IPS-NIHi7 (cell line): ENCODE results near the gene SLX4IP.

ENCODE experiments used
- DNase-seq: peaks from one replicate; pipeline ENCODE4 v3.0.0; 2012; ENCODE audit warnings: mixed read lengths; ENCODE audit errors: extremely low spot score

Gene SLX4IP

DNA sequence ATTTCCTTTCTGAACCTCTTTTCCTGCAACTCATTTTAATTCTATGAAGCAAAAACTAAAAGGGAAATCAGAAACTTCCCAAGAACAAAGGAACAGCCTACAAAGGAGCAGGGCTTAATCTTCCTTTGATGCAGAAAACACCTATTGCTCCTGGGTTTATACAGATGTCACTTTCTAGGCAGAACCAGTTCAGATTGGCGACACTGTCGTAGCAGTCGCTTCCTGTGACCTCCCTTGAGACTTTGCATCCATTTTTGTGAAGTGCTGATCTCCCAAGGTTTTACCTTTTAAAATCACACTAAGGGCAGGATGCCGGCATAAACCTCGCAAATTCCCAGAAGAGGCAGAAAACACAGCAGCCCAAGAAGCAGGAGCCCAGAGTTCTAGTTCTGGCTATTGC lies 198.6 kb downstream of the SLX4IP start:
- DNase-seq, result no peak

DNA sequence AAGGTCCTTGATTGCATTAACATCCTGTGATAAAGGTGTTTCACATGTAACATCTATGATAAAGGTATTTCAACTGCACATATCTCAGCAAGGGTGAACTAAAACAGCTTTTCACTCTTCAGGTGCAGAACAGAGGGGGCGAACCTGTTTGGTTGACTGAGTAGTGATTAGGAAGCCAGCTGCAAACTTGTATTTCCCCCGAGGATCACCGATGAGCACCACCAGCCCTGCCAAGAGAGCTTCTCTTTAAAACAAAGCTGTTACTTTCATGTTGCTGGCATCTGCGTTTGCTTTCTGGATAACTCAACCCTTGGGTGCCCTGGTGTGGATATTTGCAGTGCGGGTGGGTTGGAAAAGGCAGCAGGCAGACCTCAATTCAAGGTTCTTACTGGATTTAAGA lies 199.1 kb downstream of the SLX4IP start:
- DNase-seq, result no peak

DNA sequence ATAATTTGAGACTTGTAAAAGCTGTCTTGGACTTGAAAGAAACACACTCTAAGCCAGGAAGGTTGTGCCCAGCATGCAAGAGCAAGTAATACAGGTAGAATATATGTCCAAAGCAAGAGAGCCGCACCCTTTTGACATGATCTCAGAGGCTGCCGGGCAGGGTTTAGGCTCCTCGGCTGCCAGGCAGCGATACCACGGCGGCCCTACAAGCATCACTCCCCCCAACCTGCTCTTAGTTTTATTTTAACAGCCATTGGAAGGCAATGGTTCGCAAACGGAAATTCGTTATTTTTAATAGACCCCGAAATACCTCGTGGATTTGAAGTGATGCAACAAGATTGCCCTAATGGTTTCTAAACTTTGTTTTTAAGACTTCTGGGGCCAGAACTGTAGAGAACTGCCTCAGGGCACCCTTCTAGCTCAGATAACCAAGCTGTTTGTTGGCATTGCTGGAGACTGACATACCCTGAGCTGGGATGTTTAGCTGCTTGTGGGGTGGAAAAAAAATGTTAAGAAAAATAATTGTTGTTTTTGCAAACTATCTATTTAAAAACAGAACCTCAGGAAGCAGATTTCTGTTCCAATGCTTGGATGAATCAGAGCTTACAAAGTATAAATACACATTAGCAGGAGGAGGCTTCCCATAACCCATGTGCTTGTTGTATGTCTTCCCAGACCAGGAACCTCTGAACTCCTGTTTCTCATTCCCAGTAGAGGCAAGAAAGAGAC lies 199.7 kb downstream of the SLX4IP start:
- DNase-seq, result no peak

DNA sequence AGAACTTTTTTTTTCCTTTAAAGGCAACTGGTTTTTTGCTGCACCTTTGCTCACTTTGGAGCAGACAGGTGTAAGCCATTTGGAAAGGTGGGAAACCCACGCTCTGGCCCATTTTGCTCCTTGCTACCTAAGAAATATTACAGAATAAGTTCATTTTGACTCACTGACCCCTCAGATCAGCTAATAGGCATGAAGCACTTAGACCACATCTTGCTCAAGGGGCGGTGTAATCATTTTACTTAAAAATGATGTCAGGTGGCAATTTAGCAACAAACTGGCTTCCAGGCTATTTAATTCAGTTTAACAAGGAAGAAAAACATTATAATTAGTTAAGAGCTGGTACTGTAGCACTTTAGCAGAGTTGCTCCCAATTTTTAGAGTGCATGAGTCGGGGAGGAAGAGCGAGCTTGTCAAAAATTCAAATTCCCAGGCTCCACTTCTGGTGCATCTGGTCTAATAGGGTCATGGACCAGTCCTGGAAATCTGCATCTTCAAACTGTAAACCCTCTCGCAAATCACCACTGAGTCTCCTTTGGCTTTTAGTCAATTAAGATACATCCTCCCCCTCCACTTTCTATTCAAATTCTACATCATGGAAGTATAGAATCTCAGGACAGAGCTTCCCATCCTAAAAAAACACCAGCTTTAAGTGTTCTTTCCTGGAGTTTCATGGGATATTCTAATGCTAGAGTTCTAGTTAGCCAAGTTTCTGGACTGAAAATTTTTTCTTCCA lies 200.5 kb downstream of the SLX4IP start:
- DNase-seq, result no peak

DNA sequence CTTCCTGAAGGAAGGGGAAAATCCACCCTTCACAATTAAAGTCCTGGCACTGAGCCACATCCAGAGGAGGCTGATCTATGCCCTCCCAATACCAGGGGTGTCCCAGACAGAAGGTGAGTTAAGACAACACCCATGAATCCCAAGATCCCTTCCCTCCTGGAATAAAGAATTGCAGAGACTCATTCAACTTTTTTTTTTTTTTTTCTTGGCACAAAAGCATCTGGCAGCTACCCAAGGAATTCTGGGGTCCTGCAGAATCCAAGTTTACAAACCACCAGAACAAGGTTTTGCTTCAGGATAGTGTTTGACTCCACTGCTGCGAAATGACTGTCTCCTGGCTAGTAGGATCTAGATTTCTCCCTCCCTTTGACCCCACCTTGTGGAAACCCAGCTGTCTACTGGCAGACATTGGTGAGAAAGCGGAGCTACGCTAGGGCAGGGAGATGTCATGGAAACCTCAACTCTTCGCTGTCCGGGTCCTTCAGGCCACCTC lies 201.3 kb downstream of the SLX4IP start:
- no peak for DNase-seq

DNA sequence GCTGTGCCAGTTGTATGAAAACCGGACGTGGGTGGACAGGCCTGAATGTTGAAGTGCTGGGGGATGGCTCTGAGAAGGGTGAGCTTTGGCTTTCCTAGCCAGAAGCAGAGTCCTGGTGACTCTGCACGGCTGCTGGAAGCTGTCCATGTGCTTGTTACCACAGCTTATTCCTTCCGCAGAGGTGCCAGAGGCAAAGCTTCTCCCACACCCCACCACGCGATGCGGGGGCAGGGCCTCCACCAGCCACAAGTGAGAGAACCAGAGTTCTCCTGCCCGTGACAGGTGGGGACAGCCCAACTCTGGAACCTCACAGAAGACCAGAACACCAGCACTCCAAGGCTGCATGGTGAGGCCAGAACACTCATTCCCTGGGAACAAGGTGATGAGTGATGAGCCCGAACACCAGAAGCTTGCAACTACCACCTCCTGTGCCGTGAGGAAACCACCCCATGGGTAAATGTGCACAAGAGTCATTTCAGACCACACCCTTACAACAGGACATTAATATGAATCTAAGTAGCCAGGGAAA lies 202.0 kb downstream of the SLX4IP start:
- DNase-seq, result no peak

DNA sequence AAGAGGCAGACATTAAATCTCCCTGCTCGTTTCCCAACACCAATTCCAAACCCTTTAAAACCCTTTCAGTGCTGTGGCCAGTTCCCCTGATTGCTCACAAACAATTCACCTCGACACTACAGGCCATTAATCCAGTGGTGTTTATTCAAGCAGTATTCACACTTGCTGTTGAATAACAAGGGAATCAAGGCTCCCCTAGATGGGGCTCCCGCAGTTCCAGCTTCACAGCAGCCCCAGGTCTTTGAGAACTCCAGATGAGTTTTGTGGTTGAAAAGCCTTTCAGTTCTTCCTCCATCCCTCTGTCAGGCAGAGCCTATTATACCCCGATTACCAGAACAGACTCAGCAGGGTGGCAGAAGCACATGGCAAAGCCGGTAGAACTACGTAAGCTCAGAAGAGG lies 202.5 kb downstream of the SLX4IP start:
- DNase-seq, result peak; percentile 72

DNA sequence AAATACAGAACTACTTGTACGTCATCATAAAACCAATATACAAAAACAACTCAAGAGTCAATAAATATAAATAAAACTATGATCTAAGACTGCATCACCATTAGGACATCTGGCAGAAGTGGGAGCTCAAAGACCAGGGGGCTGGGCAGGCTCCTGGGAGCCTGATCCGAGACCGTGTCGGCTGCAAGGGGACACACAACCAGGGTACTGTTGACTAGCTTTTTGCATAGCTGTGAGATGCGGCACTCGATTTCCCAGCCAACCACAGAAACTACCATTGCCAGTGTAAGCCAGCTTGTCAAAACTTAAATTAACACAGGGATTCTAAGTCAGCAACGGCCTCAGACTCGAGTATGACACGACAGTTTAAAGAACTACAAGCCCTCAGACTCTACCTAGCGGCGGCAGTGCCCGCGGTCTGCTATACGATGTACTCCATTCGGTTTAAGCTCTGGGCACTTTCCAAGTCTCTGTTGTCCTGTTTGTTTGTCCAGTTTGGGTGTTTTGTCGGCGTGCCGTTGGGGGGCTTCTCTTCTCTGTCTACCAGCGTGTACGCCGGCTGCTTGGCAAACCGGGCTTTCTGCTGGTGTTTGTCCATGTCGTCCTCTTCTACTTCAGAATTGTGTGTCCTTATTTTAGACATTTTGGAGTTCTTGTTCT lies 204.1 kb downstream of the SLX4IP start:
- no peak for DNase-seq

DNA sequence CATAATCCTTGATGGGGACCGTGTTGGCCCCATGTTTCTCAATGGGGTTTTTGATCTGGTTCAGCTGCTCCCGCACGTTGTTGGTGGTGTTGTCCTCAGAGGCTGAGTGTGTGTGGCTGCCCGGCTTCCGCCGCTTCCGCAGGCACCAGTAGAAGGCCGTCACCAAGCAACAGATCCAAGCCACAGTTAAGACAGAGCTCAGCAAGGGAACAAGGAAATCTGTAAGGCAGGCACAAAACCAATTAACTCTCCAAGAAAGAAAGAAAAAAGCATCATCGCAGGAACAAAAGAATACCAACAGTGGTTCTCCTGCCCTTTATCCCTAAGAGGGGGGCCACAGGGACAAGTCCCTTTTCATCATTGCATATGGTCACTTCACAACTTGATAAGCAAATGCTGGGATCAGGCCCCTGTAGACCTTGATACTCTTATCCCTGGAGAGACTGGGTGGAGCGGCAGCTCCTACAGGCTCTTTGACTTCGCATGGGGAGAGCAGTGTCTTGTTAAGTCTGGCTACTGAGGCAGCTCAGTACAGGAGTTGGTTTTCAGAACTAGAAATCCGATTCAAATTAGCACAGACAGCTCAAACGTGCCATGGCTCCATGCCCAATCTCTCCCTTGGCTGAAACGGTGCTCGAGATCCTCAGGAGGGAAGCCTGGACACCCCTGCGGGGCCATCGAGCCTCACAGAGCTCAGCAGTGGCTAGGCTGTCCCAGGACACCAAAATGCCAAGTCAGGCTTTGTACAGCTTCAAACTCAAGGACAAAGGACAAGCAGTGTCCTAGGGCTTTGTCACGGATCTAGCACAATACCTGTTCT lies 204.8 kb downstream of the SLX4IP start:
- DNase-seq, result no peak

DNA sequence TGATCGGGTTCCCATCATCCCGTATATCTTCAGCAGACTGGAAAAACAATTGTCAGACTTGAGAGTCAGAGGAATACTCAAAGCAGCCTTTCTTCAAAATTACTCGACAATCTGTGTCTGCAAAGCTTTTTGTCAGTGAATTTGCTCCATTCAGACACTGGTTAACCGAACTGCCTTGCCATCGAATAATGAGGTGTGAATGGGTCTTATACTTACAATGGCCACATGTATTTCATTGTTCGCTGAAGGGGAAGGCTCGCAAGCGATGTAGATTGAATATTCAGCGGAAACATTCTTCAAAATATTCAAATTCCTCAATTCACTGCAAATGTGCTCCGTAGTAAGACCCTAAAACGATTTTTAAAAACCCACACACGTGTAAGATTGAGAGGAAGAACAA lies 205.8 kb downstream of the SLX4IP start:
- no peak for DNase-seq

DNA sequence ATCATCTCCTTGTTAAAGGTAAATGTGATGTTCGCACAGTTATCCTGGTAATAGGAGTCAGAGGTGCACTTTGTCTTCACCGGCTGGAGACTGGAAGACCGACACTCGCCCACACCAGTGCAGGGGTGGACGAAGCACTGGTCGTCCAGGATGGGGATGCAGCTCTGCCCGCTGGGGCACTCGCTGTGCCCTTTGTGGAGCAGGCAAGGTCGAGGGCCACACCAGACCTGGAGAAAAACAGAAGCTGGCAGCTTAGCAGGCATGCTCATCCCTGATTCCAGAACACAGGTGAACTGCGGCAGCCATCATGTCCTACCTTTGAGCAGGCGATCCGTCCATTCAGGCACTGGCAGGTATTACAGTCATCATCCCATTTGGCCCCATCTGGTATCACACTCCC lies 206.4 kb downstream of the SLX4IP start:
- DNase-seq, result no peak

DNA sequence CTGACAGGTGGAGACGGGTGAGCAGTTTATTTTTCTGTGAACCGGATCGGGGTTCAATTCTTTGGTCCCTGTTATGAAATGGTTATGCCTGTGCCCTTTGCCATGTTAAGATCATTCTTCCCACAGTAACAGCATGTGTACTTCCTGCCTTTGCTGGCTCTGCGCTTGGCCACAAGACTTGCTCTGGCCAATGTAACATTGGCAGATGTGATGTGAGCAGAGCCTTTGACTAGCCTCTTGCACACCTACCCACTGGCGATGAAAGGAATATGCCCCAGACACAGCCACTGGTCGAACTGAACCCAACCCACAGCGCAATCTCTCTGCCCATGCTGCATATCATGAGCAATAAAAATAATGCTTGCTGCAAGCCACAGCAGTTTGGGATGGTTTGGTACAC lies 206.8 kb downstream of the SLX4IP start:
- no peak for DNase-seq

DNA sequence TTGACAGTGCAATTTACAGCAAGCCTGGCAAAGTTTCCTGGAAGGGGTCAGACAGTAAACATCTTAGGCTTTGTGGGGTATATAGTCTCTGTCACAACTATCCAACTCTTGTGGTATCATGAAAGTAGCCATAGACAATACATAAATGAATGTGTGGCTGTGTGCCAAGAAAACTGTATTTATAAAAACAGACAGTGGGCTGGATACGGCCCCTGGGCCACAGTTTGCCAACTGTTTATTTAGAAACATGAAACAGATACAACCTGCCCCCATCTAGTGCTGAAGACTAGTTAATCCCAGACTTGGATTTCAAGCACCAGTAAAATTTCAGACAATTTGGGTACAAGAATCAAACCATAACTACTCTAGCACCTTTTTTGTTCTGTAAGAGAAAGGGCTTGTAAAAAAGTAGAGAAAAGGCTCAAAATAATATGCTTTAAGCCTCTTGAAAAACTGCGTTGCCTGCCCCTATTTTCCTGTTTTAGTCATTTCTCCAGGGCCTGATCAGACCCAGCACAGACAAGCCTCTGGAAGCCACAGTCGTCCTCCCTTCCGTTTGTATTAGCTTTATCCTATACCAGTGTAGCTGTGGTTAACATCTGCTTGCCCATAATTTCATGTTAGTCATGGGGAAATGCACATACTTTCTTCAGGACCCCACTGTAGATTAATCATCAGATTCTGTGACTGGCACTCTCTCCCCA lies 207.9 kb downstream of the SLX4IP start:
- DNase-seq, result no peak

DNA sequence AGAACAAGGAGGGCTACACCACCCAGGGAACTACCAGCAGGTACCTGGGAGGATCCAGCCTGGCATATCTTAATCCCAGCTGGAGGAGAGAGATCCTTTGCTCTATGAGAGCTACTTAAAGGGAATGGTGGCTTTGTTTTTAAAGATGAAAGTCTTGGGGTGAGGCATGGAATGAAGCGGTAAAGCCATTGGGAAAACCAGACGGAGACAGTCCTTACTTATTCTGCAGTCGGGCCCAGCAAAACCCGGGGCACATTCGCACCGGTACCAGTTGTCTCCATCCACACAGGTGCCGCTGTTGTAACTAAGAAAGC lies 208.4 kb downstream of the SLX4IP start:
- DNase-seq, result no peak

DNA sequence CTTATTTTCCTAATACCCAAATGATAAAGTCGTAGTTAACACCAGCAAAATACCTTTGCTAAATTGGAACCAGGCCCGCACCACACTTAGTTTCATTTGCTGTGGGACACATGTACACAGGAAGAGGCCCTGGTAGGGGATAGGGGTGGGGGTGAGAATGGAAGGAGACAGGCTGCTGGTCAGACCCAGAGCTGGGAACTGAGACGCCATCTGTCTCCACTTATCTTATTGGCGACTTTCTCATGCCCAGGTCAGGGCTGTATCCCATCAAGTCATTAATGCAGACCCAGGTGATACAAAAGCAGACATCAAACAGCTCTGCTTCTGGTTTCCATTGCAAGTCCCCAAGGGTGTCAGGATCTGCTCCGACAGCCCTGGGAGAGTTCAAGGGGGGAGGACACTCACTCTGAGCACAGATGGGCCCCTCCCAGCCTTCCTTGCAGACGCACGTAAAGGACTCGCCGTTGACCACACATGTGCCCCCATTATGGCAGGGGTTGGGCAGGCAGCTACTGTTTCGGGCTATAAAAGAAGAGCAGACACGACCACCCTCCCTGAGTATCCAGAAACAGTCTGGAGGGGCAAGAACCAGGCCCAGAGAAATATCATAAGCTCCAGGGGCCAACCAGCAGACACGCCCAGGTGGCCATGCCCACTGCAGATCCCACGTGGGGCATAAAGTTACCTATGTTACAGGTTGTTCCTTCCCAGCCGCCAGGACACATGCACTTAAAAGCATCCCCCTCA lies 209.5 kb downstream of the SLX4IP start:
- no peak for DNase-seq

DNA sequence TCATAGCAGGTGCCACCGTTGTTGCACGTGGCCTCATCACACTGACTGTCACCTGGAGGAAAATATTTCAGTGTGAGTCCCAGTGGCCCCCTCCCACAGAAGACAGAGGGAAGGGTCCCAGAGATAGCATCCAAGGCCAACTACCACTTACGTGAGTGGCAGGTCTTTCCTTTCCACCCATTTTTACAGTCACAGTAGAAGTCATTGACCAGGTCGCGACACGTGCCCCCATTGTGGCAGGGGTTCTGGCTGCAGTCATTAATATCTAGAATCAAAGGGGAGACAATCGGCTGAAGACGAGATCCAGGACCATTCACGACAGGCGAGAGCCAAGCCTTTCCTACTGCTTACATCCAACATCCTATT lies 210.1 kb downstream of the SLX4IP start:
- no peak for DNase-seq

DNA sequence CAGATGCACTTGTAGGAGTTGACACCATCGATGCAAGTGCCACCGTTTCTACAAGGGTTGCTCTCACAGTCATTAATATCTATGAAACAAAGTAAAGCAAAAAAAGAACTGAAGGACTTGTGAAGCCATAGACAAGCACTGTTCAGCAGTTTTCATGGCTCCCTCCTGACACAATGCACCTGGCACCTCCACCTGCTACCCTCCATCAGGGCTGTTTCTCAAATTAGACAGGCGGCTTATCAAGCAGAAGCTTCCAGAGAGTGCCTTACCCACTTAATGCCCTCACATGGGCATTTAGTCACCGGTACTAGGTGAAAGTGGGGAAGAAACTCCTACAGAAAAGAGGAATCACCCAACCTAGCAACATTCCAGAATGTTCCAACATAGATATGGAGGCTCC lies 210.9 kb downstream of the SLX4IP start:
- no peak for DNase-seq

DNA sequence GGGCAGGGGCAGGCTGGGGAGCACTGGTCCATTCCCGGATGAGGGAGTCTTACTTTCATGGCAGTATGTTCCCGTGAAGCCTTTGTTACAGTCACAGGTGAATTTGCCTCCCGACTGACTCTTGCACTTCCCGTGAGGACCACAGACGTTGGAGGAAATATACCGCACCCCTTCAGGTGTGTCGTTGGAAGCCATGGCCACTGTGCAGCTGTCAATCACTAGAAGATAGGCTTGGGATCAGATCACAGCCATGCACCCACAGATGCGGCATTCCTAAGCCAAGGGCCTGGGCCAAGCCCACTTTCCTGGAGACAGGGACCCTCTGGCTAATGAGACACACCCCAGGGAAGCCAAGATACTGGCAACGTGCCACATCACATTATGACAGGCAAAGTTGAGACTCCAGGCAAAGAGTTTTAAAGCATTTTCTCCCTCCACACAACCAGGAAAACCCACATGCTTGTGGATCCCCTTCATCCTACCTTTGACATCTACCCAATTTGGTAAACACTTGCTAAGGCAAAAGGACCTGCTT lies 211.8 kb downstream of the SLX4IP start:
- no peak for DNase-seq

DNA sequence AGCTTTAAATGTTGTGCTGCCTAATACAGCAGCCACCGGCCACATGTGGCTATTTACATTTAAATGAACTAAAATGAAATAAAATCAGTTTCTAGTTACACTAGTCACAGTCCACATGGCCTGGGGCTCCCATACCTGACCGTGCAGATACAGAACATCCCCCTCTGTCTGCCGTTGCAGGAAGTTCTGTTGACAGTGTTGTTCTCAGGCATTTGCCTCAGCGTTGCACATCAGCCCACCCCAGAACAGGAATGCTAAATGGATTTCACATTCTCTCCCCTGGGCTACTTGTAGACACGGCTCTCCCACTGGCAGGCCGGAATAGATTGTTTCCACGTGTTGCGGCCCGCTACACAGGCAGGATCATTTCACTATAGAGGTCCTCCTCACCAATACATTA lies 212.4 kb downstream of the SLX4IP start:
- peak; percentile 65 for DNase-seq

DNA sequence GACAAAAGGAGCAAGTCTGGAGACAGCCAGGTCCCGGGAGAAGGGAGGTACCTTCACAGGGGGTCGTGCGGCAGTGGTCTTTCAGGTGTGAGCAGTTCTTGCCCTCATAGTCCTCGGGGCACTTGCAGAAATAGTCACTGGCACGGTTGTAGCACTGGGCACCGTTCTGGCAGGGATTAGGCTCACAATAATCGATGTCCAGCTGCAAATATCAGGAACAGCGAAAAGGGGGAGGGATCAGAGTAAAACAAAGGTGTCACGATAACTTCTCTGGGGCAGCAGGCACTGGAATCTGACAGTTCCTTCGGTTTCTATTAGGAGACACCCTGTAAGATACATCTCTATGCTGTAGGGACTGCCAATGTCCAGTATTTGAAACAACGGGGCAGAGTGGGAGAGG lies 212.8 kb downstream of the SLX4IP start:
- DNase-seq, result no peak
